ENCODE results near the gene KIF16B. TPM values are rescaled to one million over a fixed set of nuclear protein-coding genes. Genes with fewer than 3 reads are reported as not detected.

Gene KIF16B
- total and polyA plus RNA-seq, 4 donors = 5.1 to 19.7 (median 8.4) TPM

- no peak for TF ChIP-seq NR2F2 (IDR thresholded peaks at IDR 0.05)
- no peak for TF ChIP-seq YY1 (IDR thresholded peaks at IDR 0.05)
- no peak for TF ChIP-seq MAX (IDR thresholded peaks at IDR 0.05)
- no peak for TF ChIP-seq GABPA (IDR thresholded peaks at IDR 0.05 in 1 of 2, conservative IDR thresholded peaks at IDR 0.05 in 1 of 2)
- TF ChIP-seq FOXA2 (IDR thresholded peaks at IDR 0.05) = no peak
- no peak for TF ChIP-seq RAD21 (IDR thresholded peaks at IDR 0.05)
- TF ChIP-seq HNF4A (conservative IDR thresholded peaks at IDR 0.05) = no peak
- Histone ChIP-seq H3K27me3 (ENCODE audit: control insufficient read depth in 4 of 4, insufficient read depth in 4 of 4, low read length in 3 of 4) (no peaks in the 10 kb centered on the region), H3K9me3 (ENCODE audit: control insufficient read depth in 4 of 4, low read length in 3 of 4) (peaks cover 0 to 2% (median 0%) of the 10 kb centered on the region in 4 donors), H3K27ac (ENCODE audit: low read depth in 1 of 2, low read length in 2 of 2) (no peak overlapping the region), H3K4me3 (ENCODE audit: low read depth in 1 of 3, low read length in 3 of 3) (no peak overlapping the region), H3K4me1 (ENCODE audit: control insufficient read depth in 4 of 4, insufficient read depth in 4 of 4, low read length in 3 of 4) (no peaks in the 10 kb centered on the region), H3K9ac (ENCODE audit: low read depth in 1 of 2, low read length in 2 of 2) (no peak overlapping the region), H3K36me3 (ENCODE audit: control insufficient read depth in 4 of 4, insufficient read depth in 3 of 4, low read depth in 1 of 4, low read length in 3 of 4) (peaks cover 0 to 1% (median 0%) of the 10 kb centered on the region in 4 donors)
- 89% methylated on average over 2 of the region's 2 CpGs for WGBS
- no peak for DNase-seq (ENCODE audit: low spot score)
Observed at GRCh38 chr20:16321291-16321690, 252.0 kb downstream of the KIF16B start.

GRCh38 chr20:16317445-16318362 is 255.5 kb downstream of the KIF16B start:
- DNase-seq (ENCODE audit: low spot score) = no peak
- Histone ChIP-seq H3K4me1 (ENCODE audit: control insufficient read depth in 4 of 4, insufficient read depth in 4 of 4, low read length in 3 of 4) (no peaks in the 10 kb centered on the region), H3K27me3 (ENCODE audit: control insufficient read depth in 4 of 4, insufficient read depth in 4 of 4, low read length in 3 of 4) (no peaks in the 10 kb centered on the region), H3K9ac (ENCODE audit: low read depth in 1 of 2, low read length in 2 of 2) (no peak overlapping the region), H3K4me3 (ENCODE audit: low read depth in 1 of 3, low read length in 3 of 3) (no peak overlapping the region), H3K9me3 (ENCODE audit: control insufficient read depth in 4 of 4, low read length in 3 of 4) (no peaks in the 10 kb centered on the region), H3K27ac (ENCODE audit: low read depth in 1 of 2, low read length in 2 of 2) (no peak overlapping the region), H3K36me3 (ENCODE audit: control insufficient read depth in 4 of 4, insufficient read depth in 3 of 4, low read depth in 1 of 4, low read length in 3 of 4) (no peaks in the 10 kb centered on the region)
- TF ChIP-seq GABPA (IDR thresholded peaks at IDR 0.05 in 1 of 2, conservative IDR thresholded peaks at IDR 0.05 in 1 of 2) = no peak
- no peak for TF ChIP-seq MAX (IDR thresholded peaks at IDR 0.05)
- TF ChIP-seq, protein P1, sequence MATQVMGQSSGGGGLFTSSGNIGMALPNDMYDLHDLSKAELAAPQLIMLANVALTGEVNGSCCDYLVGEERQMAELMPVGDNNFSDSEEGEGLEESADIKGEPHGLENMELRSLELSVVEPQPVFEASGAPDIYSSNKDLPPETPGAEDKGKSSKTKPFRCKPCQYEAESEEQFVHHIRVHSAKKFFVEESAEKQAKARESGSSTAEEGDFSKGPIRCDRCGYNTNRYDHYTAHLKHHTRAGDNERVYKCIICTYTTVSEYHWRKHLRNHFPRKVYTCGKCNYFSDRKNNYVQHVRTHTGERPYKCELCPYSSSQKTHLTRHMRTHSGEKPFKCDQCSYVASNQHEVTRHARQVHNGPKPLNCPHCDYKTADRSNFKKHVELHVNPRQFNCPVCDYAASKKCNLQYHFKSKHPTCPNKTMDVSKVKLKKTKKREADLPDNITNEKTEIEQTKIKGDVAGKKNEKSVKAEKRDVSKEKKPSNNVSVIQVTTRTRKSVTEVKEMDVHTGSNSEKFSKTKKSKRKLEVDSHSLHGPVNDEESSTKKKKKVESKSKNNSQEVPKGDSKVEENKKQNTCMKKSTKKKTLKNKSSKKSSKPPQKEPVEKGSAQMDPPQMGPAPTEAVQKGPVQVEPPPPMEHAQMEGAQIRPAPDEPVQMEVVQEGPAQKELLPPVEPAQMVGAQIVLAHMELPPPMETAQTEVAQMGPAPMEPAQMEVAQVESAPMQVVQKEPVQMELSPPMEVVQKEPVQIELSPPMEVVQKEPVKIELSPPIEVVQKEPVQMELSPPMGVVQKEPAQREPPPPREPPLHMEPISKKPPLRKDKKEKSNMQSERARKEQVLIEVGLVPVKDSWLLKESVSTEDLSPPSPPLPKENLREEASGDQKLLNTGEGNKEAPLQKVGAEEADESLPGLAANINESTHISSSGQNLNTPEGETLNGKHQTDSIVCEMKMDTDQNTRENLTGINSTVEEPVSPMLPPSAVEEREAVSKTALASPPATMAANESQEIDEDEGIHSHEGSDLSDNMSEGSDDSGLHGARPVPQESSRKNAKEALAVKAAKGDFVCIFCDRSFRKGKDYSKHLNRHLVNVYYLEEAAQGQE (IDR thresholded peaks at IDR 0.05) = no peak
- TF ChIP-seq EGR1 (IDR thresholded peaks at IDR 0.05; ENCODE audit: low read depth in 2 of 2) = no peak
- TF ChIP-seq YY1 (IDR thresholded peaks at IDR 0.05) = no peak
- no peak for TF ChIP-seq TAF1 (conservative IDR thresholded peaks at IDR 0.05)
- no peak for TF ChIP-seq FOXA1 (IDR thresholded peaks at IDR 0.05)
- TF ChIP-seq RAD21 (IDR thresholded peaks at IDR 0.05) = no peak
- no peak for TF ChIP-seq ZBTB33 (IDR thresholded peaks at IDR 0.05)
- TF ChIP-seq RXRA (IDR thresholded peaks at IDR 0.05) = no peak
- no peak for TF ChIP-seq NR2F2 (IDR thresholded peaks at IDR 0.05)
- TF ChIP-seq HNF4G (IDR thresholded peaks at IDR 0.05) = no peak
- TF ChIP-seq, protein P2, sequence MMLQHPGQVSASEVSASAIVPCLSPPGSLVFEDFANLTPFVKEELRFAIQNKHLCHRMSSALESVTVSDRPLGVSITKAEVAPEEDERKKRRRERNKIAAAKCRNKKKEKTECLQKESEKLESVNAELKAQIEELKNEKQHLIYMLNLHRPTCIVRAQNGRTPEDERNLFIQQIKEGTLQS (IDR thresholded peaks at IDR 0.05) = no peak
- no peak for TF ChIP-seq HNF4A (conservative IDR thresholded peaks at IDR 0.05)
- TF ChIP-seq SP1 (IDR thresholded peaks at IDR 0.05) = no peak
- TF ChIP-seq, protein P3, sequence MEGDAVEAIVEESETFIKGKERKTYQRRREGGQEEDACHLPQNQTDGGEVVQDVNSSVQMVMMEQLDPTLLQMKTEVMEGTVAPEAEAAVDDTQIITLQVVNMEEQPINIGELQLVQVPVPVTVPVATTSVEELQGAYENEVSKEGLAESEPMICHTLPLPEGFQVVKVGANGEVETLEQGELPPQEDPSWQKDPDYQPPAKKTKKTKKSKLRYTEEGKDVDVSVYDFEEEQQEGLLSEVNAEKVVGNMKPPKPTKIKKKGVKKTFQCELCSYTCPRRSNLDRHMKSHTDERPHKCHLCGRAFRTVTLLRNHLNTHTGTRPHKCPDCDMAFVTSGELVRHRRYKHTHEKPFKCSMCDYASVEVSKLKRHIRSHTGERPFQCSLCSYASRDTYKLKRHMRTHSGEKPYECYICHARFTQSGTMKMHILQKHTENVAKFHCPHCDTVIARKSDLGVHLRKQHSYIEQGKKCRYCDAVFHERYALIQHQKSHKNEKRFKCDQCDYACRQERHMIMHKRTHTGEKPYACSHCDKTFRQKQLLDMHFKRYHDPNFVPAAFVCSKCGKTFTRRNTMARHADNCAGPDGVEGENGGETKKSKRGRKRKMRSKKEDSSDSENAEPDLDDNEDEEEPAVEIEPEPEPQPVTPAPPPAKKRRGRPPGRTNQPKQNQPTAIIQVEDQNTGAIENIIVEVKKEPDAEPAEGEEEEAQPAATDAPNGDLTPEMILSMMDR (IDR thresholded peaks at IDR 0.05; ENCODE audit: low read depth, low read length, missing input control) = no peak
- 91% methylated on average over 14 of the region's 14 CpGs for WGBS

All from liver (tissue), 9 donors.